Measurements from ENCODE around the gene RNF41. TPM values are rescaled to one million over a fixed set of nuclear protein-coding genes. Genes with fewer than 3 reads are reported as not detected.

The RNF41 gene
- total and polyA plus RNA-seq, 5 donors from 2014 or later, result 33.7 to 45.8 (median 45.0) TPM

- Histone ChIP-seq H3K4me3 (ENCODE audit: low read depth, low read length) (no peak overlapping the region), H3K4me1 (ENCODE audit: control insufficient read depth, insufficient read depth, low read length, poor library complexity, severe bottlenecking) (peaks cover 27% of the 10 kb centered on the region), H3K27ac (ENCODE audit: insufficient read depth, low read length, poor library complexity, severe bottlenecking) (no peak overlapping the region), H3K36me3 (ENCODE audit: control insufficient read depth, insufficient read depth, low read length) (peaks cover 40% of the 10 kb centered on the region), H3K9me3 (ENCODE audit: control insufficient read depth in 2 of 2, low read length in 2 of 2) (no peaks in the 10 kb centered on the region), H3K27me3 (ENCODE audit: control insufficient read depth, insufficient read depth, low read length) (no peaks in the 10 kb centered on the region)
- Mint-ChIP-seq H3K4me3 (peak overlapping the region; percentile 82 to 92 (median 90)), H3K27ac (peak overlapping the region in 1 of 3 donors; percentile 69), H3K36me3 (peaks cover 32% of the 10 kb centered on the region), H3K4me1 (peaks cover 0 to 32% (median 24%) of the 10 kb centered on the region in 4 donors), H3K9me3 (no peaks in the 10 kb centered on the region), H3K27me3 (peaks cover 4% of the 10 kb centered on the region)
- no peak for DNase-seq
- ATAC-seq (ENCODE audit: low read depth in 2 of 2), result no peak
Observed at GRCh38 chr12:56256326-56256960, 34.7 kb upstream of the RNF41 start.

GRCh38 chr12:56255671-56256070 is 33.9 kb upstream of the RNF41 start:
- H3K36me3 ChIP-seq (ENCODE audit: control insufficient read depth, insufficient read depth, low read length), result peaks cover 40% of the 10 kb centered on the region
- H3K9me3 Mint-ChIP-seq, result no peaks in the 10 kb centered on the region
- peaks cover 32% of the 10 kb centered on the region for H3K36me3 Mint-ChIP-seq
- H3K4me1 Mint-ChIP-seq, result peaks cover 0 to 31% (median 23%) of the 10 kb centered on the region in 4 donors
- H3K4me3 Mint-ChIP-seq, result peak overlapping the region in 3 of 4 donors; percentile 15 to 91 (median 38)
- H3K27ac ChIP-seq (ENCODE audit: insufficient read depth, low read length, poor library complexity, severe bottlenecking), result no peak overlapping the region
- H3K9me3 ChIP-seq (ENCODE audit: control insufficient read depth in 2 of 2, low read length in 2 of 2), result no peaks in the 10 kb centered on the region
- peaks cover 4% of the 10 kb centered on the region for H3K27me3 Mint-ChIP-seq
- peaks cover 27% of the 10 kb centered on the region for H3K4me1 ChIP-seq (ENCODE audit: control insufficient read depth, insufficient read depth, low read length, poor library complexity, severe bottlenecking)
- no peak overlapping the region for H3K4me3 ChIP-seq (ENCODE audit: low read depth, low read length)
- no peak overlapping the region for H3K27ac Mint-ChIP-seq
- no peak for ATAC-seq (ENCODE audit: low read depth in 2 of 2)
- DNase-seq, result no peak
- H3K27me3 ChIP-seq (ENCODE audit: control insufficient read depth, insufficient read depth, low read length), result no peaks in the 10 kb centered on the region

- no peak overlapping the region for H3K27ac ChIP-seq (ENCODE audit: insufficient read depth, low read length, poor library complexity, severe bottlenecking)
- no peaks in the 10 kb centered on the region for H3K9me3 ChIP-seq (ENCODE audit: control insufficient read depth in 2 of 2, low read length in 2 of 2)
- peaks cover 18% of the 10 kb centered on the region for H3K4me1 ChIP-seq (ENCODE audit: control insufficient read depth, insufficient read depth, low read length, poor library complexity, severe bottlenecking)
- Mint-ChIP-seq H3K36me3 (peaks cover 37% of the 10 kb centered on the region), H3K4me1 (peaks cover 0 to 24% (median 17%) of the 10 kb centered on the region in 4 donors), H3K4me3 (no peak overlapping the region), H3K27ac (no peak overlapping the region), H3K27me3 (no peaks in the 10 kb centered on the region), H3K9me3 (no peaks in the 10 kb centered on the region)
- no peak for DNase-seq
- H3K4me3 ChIP-seq (ENCODE audit: low read depth, low read length), result no peak overlapping the region
- ATAC-seq (ENCODE audit: low read depth in 2 of 2), result no peak
- no peaks in the 10 kb centered on the region for H3K27me3 ChIP-seq (ENCODE audit: control insufficient read depth, insufficient read depth, low read length)
- peaks cover 64% of the 10 kb centered on the region for H3K36me3 ChIP-seq (ENCODE audit: control insufficient read depth, insufficient read depth, low read length)
Observed at GRCh38 chr12:56253091-56253490, 31.4 kb upstream of the RNF41 start.

GRCh38 chr12:56252649-56253048 is 30.9 kb upstream of the RNF41 start:
- DNase-seq (no peak), ATAC-seq (ENCODE audit: low read depth in 2 of 2) (no peak)
- Mint-ChIP-seq H3K4me1 (peaks cover 0 to 24% (median 17%) of the 10 kb centered on the region in 4 donors), H3K9me3 (no peaks in the 10 kb centered on the region), H3K4me3 (no peak overlapping the region), H3K27ac (no peak overlapping the region), H3K36me3 (peaks cover 37% of the 10 kb centered on the region), H3K27me3 (no peaks in the 10 kb centered on the region)
- Histone ChIP-seq H3K27me3 (ENCODE audit: control insufficient read depth, insufficient read depth, low read length) (no peaks in the 10 kb centered on the region), H3K4me3 (ENCODE audit: low read depth, low read length) (no peak overlapping the region), H3K4me1 (ENCODE audit: control insufficient read depth, insufficient read depth, low read length, poor library complexity, severe bottlenecking) (peaks cover 16% of the 10 kb centered on the region), H3K9me3 (ENCODE audit: control insufficient read depth in 2 of 2, low read length in 2 of 2) (no peaks in the 10 kb centered on the region), H3K36me3 (ENCODE audit: control insufficient read depth, insufficient read depth, low read length) (peaks cover 69% of the 10 kb centered on the region), H3K27ac (ENCODE audit: insufficient read depth, low read length, poor library complexity, severe bottlenecking) (no peak overlapping the region)

GRCh38 chr12:56248711-56249110 is 27.0 kb upstream of the RNF41 start:
- H3K27ac ChIP-seq (ENCODE audit: insufficient read depth, low read length, poor library complexity, severe bottlenecking), result no peak overlapping the region
- H3K9me3 Mint-ChIP-seq, result no peaks in the 10 kb centered on the region
- no peaks in the 10 kb centered on the region for H3K4me1 Mint-ChIP-seq
- H3K4me3 ChIP-seq (ENCODE audit: low read depth, low read length), result no peak overlapping the region
- H3K4me1 ChIP-seq (ENCODE audit: control insufficient read depth, insufficient read depth, low read length, poor library complexity, severe bottlenecking), result no peaks in the 10 kb centered on the region
- H3K27me3 ChIP-seq (ENCODE audit: control insufficient read depth, insufficient read depth, low read length), result no peaks in the 10 kb centered on the region
- peaks cover 46% of the 10 kb centered on the region for H3K36me3 Mint-ChIP-seq
- no peaks in the 10 kb centered on the region for H3K9me3 ChIP-seq (ENCODE audit: control insufficient read depth in 2 of 2, low read length in 2 of 2)
- peaks cover 81% of the 10 kb centered on the region for H3K36me3 ChIP-seq (ENCODE audit: control insufficient read depth, insufficient read depth, low read length)
- H3K27me3 Mint-ChIP-seq, result no peaks in the 10 kb centered on the region
- H3K4me3 Mint-ChIP-seq, result no peak overlapping the region
- DNase-seq (no peak), ATAC-seq (ENCODE audit: low read depth in 2 of 2) (no peak)
- H3K27ac Mint-ChIP-seq, result peak overlapping the region in 1 of 3 donors; percentile 78

DNA sequence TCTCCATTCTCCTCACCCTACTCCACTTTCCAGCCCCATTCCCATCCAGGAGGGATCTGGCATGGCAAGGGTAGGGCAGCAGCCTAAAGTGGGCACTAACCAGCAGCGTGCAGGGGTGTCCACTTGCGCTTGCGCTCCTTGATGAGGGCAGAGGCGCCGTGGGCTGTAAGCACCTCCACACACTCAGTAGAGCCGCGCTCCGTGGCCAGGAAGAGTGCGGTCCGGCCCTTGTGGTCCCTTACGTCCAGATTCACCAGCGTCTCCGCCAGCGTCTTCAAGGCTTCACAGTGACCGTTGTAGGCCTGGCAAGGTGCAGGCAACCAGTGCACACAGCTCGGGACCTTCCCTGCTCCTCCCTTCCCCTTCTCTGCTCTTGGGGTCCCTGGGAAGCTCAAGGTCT is 26.2 kb upstream of the RNF41 start:
- Mint-ChIP-seq H3K27me3 (no peaks in the 10 kb centered on the region), H3K36me3 (peaks cover 40% of the 10 kb centered on the region), H3K9me3 (no peaks in the 10 kb centered on the region), H3K4me1 (no peaks in the 10 kb centered on the region), H3K27ac (no peak overlapping the region), H3K4me3 (no peak overlapping the region)
- Histone ChIP-seq H3K4me3 (ENCODE audit: low read depth, low read length) (no peak overlapping the region), H3K27ac (ENCODE audit: insufficient read depth, low read length, poor library complexity, severe bottlenecking) (no peak overlapping the region), H3K9me3 (ENCODE audit: control insufficient read depth in 2 of 2, low read length in 2 of 2) (no peaks in the 10 kb centered on the region), H3K27me3 (ENCODE audit: control insufficient read depth, insufficient read depth, low read length) (no peaks in the 10 kb centered on the region), H3K36me3 (ENCODE audit: control insufficient read depth, insufficient read depth, low read length) (peaks cover 81% of the 10 kb centered on the region), H3K4me1 (ENCODE audit: control insufficient read depth, insufficient read depth, low read length, poor library complexity, severe bottlenecking) (no peaks in the 10 kb centered on the region)
- no peak for ATAC-seq (ENCODE audit: low read depth in 2 of 2)
- DNase-seq, result no peak

- no peaks in the 10 kb centered on the region for H3K4me1 ChIP-seq (ENCODE audit: control insufficient read depth, insufficient read depth, low read length, poor library complexity, severe bottlenecking)
- peaks cover 79% of the 10 kb centered on the region for H3K36me3 ChIP-seq (ENCODE audit: control insufficient read depth, insufficient read depth, low read length)
- H3K4me3 Mint-ChIP-seq, result no peak overlapping the region
- H3K27ac Mint-ChIP-seq, result no peak overlapping the region
- no peaks in the 10 kb centered on the region for H3K9me3 Mint-ChIP-seq
- DNase-seq, result no peak
- no peaks in the 10 kb centered on the region for H3K27me3 Mint-ChIP-seq
- H3K4me1 Mint-ChIP-seq, result no peaks in the 10 kb centered on the region
- H3K36me3 Mint-ChIP-seq, result peaks cover 35% of the 10 kb centered on the region
- H3K27ac ChIP-seq (ENCODE audit: insufficient read depth, low read length, poor library complexity, severe bottlenecking), result no peak overlapping the region
- H3K9me3 ChIP-seq (ENCODE audit: control insufficient read depth in 2 of 2, low read length in 2 of 2), result no peaks in the 10 kb centered on the region
- no peak for ATAC-seq (ENCODE audit: low read depth in 2 of 2)
- H3K4me3 ChIP-seq (ENCODE audit: low read depth, low read length), result no peak overlapping the region
- H3K27me3 ChIP-seq (ENCODE audit: control insufficient read depth, insufficient read depth, low read length), result no peaks in the 10 kb centered on the region
Observed at GRCh38 chr12:56244494-56244893, 22.8 kb upstream of the RNF41 start.

DNA sequence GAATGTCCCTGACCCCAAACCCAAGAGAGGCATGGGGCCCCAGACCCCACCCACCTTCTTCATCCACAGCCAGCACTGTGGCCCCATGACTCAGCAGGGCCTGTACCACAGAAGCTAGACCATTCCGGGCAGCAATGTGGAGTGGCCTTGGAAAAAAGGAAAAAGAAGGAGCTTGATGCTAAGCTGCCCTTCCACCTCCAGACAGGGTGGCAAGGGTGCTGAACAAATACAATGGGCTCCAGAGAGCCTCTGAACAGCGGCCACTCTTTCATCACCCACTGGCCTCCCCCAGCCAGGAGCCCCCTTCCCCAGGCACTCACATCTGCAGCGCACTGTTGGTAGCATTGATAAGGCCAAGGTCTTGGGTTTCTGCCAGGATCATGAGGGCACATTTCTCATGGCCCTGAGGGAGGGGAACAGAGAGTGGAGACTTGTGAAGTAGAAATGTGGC is 22.0 kb upstream of the RNF41 start:
- no peaks in the 10 kb centered on the region for H3K27me3 ChIP-seq (ENCODE audit: control insufficient read depth, insufficient read depth, low read length)
- Mint-ChIP-seq H3K36me3 (peaks cover 30% of the 10 kb centered on the region), H3K9me3 (no peaks in the 10 kb centered on the region), H3K4me3 (no peak overlapping the region), H3K4me1 (no peaks in the 10 kb centered on the region), H3K27ac (no peak overlapping the region), H3K27me3 (no peaks in the 10 kb centered on the region)
- ATAC-seq (ENCODE audit: low read depth in 2 of 2), result no peak
- H3K4me1 ChIP-seq (ENCODE audit: control insufficient read depth, insufficient read depth, low read length, poor library complexity, severe bottlenecking), result no peaks in the 10 kb centered on the region
- H3K36me3 ChIP-seq (ENCODE audit: control insufficient read depth, insufficient read depth, low read length), result peaks cover 72% of the 10 kb centered on the region
- no peak for DNase-seq
- no peak overlapping the region for H3K4me3 ChIP-seq (ENCODE audit: low read depth, low read length)
- no peaks in the 10 kb centered on the region for H3K9me3 ChIP-seq (ENCODE audit: control insufficient read depth in 2 of 2, low read length in 2 of 2)
- H3K27ac ChIP-seq (ENCODE audit: insufficient read depth, low read length, poor library complexity, severe bottlenecking), result no peak overlapping the region
